GM19324 (cell line): ENCODE data around the gene MNAT1.
"Not testable (repeated sequence)": the region's sequence is repeated elsewhere in the genome, so short reads cannot be mapped to it uniquely, and the experiment has no call there.

ENCODE experiments used
- ATAC-seq: cut with Tn5 transposase; IDR thresholded peaks from one replicate; pipeline ENCODE4 v1.9.1; 2021; ENCODE audit warnings: mild to moderate bottlenecking, moderate library complexity; ENCODE audit not compliant: unreplicated experiment, low FRiP score

MNAT1 gene

GRCh38 chr14:60800409-60800808 lies 65.8 kb downstream of the MNAT1 start:
- no peak for ATAC-seq

- ATAC-seq: no peak
Observed at GRCh38 chr14:60803871-60804270, 69.3 kb downstream of the MNAT1 start.

- no peak for ATAC-seq
Observed at GRCh38 chr14:60805841-60806430, 71.4 kb downstream of the MNAT1 start.

GRCh38 chr14:60807247-60807646 lies 72.7 kb downstream of the MNAT1 start:
- ATAC-seq: no peak

- ATAC-seq: no peak
Observed at GRCh38 chr14:60807971-60808370, 73.4 kb downstream of the MNAT1 start.

GRCh38 chr14:60812987-60813386 lies 78.4 kb downstream of the MNAT1 start:
- no peak for ATAC-seq

- ATAC-seq: peak; percentile 76
Observed at GRCh38 chr14:60815371-60815770, 80.8 kb downstream of the MNAT1 start.

GRCh38 chr14:60817113-60817512 lies 82.6 kb downstream of the MNAT1 start:
- no peak for ATAC-seq

- no peak for ATAC-seq
Observed at GRCh38 chr14:60819575-60819974, 85.0 kb downstream of the MNAT1 start.

GRCh38 chr14:60838601-60839000 lies 104.0 kb downstream of the MNAT1 start:
- ATAC-seq: no peak

- no peak for ATAC-seq
Observed at GRCh38 chr14:60839057-60839456, 104.5 kb downstream of the MNAT1 start.

GRCh38 chr14:60839657-60840056 lies 105.1 kb downstream of the MNAT1 start:
- no peak for ATAC-seq

- ATAC-seq: no peak
Observed at GRCh38 chr14:60840313-60840712, 105.8 kb downstream of the MNAT1 start.

GRCh38 chr14:60845523-60845922 lies 111.0 kb downstream of the MNAT1 start:
- peak; percentile 82 for ATAC-seq

- ATAC-seq: no peak
Observed at GRCh38 chr14:60848066-60848465, 113.5 kb downstream of the MNAT1 start.

GRCh38 chr14:60851692-60852091 lies 117.1 kb downstream of the MNAT1 start:
- ATAC-seq: not testable (repeated sequence)

- no peak for ATAC-seq
Observed at GRCh38 chr14:60856111-60856510, 121.5 kb downstream of the MNAT1 start.

GRCh38 chr14:60859525-60859924 lies 125.0 kb downstream of the MNAT1 start:
- ATAC-seq: no peak

GRCh38 chr14:60861545-60862140 lies 127.1 kb downstream of the MNAT1 start:
- no peak for ATAC-seq

- no peak for ATAC-seq
Observed at GRCh38 chr14:60862283-60862682, 127.7 kb downstream of the MNAT1 start.

GRCh38 chr14:60863249-60863648 lies 128.7 kb downstream of the MNAT1 start:
- no peak for ATAC-seq

GRCh38 chr14:60865378-60866127 lies 131.0 kb downstream of the MNAT1 start:
- ATAC-seq: no peak
